Stomach smooth muscle (tissue), 2 donors: ENCODE data around the gene RB1.

ENCODE experiments used
- H3K27ac ChIP-seq: one replicate; pipeline ENCODE4 v1.7.0; 2013; ENCODE audit warnings: mild to moderate bottlenecking, low read length, inconsistent platforms
- H3K27me3 ChIP-seq, 2 donors: one replicate each; pipeline ENCODE4 v1.7.0; 2013; ENCODE audit warnings: low read length in 2 of 2; ENCODE audit not compliant: insufficient read depth in 2 of 2, control insufficient read depth in 1 of 2
- H3K36me3 ChIP-seq, 2 donors: one replicate each; pipeline ENCODE4 v1.7.0; 2013; ENCODE audit warnings: low read length in 2 of 2; ENCODE audit not compliant: control insufficient read depth in 2 of 2, insufficient read depth in 2 of 2
- H3K4me1 ChIP-seq: one replicate; pipeline ENCODE4 v1.7.0; 2013; ENCODE audit warnings: low read length; ENCODE audit not compliant: control insufficient read depth, insufficient read depth
- H3K4me3 ChIP-seq, 2 donors: one replicate each; pipeline ENCODE4 v1.7.0; 2013; ENCODE audit warnings: low read length in 2 of 2
- H3K9ac ChIP-seq, 2 donors: one replicate each; pipeline ENCODE4 v1.7.0; 2013; ENCODE audit warnings: low read length in 2 of 2, mild to moderate bottlenecking in 1 of 2
- H3K9me3 ChIP-seq, 2 donors: one replicate each; pipeline ENCODE4 v1.7.0; 2013; ENCODE audit warnings: low read length in 2 of 2; ENCODE audit not compliant: control insufficient read depth in 2 of 2
- donor health status: healthy.
- donor health status: Pancreatic carcinoma.

RB1 gene

DNA sequence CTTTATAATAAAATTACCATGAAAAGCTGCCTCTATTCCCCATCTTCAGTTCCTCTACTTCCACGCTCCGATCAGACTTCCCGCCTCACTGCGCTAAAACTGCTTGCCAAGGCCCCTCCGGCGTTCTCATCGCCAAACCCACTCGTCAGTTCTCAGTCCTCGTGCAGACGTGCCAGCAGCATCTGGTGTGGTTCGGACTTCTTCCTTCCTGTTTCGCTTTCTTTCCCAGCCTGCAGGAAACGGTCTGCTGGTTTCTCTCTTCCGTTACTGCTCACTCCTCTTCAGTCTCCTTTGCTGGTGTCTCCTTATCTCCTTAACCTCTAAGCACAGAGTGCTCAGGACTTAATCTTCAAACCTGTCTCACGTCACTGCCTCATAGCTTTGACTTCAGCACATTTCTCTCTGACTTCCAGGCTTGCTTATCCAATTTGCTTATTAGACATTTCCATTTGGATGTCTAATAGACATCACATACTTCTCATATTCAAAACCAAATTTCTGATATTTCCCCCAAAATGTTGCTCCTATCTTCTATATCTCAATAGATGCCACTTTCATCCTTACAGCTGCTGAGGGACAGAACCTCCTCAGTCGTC lies 189.0 kb downstream of the RB1 start:
- peaks cover 0 to 2% of the 10 kb centered on the region in 2 donors for H3K36me3 ChIP-seq
- H3K9me3 ChIP-seq, result no peaks in the 10 kb centered on the region
- peak overlapping the region; percentile 25 for H3K27ac ChIP-seq
- peaks cover 2% of the 10 kb centered on the region for H3K4me1 ChIP-seq
- no peaks in the 10 kb centered on the region for H3K27me3 ChIP-seq
- peak overlapping the region in 1 of 2 donors; percentile 47 for H3K4me3 ChIP-seq
- H3K9ac ChIP-seq, result no peak overlapping the region

DNA sequence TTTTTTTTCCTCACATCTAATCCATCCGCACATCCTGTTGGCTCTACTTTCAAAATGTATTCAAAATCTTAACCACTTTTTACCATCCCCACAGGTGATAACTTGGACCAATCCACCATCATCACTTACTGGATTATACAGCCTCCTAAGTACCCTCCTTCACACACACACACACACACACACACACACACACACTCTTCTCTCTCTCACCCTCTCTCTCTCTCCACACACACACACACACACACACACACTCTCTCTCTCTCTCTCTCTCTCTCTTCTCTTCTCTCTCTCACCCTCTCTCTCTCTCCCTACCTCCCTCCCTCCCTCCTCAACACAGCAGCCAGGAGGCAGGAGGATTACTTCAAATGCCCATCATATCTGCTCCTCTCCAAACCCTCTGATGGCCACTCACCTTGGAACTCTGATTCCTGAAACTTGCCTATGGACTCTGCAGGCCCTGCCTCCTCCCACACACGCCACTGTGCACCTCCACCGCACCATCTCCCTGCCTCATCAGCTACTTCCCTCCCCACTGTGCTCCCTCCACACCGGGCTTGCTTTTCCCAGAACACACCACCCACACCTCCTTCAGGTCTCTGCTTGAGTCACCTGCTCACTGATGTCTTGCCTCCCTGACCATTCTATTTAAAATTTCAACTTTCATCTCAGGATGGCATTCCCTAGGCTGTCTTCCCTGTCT lies 189.7 kb downstream of the RB1 start:
- H3K9ac ChIP-seq, result no peak overlapping the region

DNA sequence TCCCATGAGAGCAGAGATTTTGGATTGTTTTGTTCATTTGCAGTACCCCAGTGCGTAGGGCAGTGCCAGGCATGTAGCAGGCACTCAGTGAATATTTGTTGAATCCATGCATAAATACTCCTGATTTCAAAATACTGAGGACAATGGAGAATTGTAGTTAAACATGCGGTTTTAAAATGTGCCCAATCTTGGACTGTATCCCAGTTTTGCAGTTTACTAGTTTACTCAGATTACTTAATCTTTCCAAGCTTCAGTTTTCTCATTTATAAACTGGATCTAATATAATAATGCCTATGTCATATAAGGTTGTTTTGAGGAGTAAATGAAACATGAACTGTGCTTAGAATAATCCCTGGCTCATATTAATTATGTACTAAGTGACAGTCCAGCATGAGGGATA lies 190.3 kb downstream of the RB1 start:
- H3K9ac ChIP-seq, result no peak overlapping the region

More for the DNA sequence above, 189.7 kb downstream of the RB1 start:
- peak overlapping the region in 1 of 2 donors; percentile 47 for H3K4me3 ChIP-seq
- H3K9me3 ChIP-seq, result no peaks in the 10 kb centered on the region
- H3K27me3 ChIP-seq, result no peaks in the 10 kb centered on the region
- H3K4me1 ChIP-seq, result peaks cover 2% of the 10 kb centered on the region
- H3K27ac ChIP-seq, result no peak overlapping the region
- peaks cover 0 to 2% of the 10 kb centered on the region in 2 donors for H3K36me3 ChIP-seq

DNA sequence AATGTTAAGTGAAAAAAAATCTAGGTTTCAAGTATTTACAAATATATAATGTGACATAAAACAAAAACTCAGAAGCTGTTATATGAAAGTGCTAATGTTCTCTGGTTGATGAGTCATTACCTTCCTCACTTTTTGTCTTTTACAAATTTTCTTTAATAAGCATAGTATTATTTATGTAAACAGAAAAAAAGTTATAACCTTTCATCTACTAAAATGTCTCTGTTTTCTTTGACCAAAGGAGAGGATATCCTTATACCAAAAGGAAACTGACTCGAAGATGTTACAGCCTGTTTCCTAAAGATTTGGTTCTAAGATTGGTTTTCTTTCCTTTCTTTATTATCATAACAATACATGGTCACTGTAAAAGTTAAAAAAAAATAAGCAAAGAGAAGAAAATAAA lies 191.3 kb downstream of the RB1 start:
- H3K27me3 ChIP-seq, result no peaks in the 10 kb centered on the region
- no peak overlapping the region for H3K4me3 ChIP-seq
- no peak overlapping the region for H3K27ac ChIP-seq
- H3K36me3 ChIP-seq, result peaks cover 6% of the 10 kb centered on the region in 2 donors
- peaks cover 2% of the 10 kb centered on the region for H3K4me1 ChIP-seq
- no peaks in the 10 kb centered on the region for H3K9me3 ChIP-seq
- no peak overlapping the region for H3K9ac ChIP-seq

More for the DNA sequence above, 190.3 kb downstream of the RB1 start:
- Histone ChIP-seq H3K4me1 (peaks cover 2% of the 10 kb centered on the region), H3K4me3 (no peak overlapping the region), H3K9me3 (no peaks in the 10 kb centered on the region), H3K27me3 (no peaks in the 10 kb centered on the region), H3K36me3 (no peaks in the 10 kb centered on the region), H3K27ac (no peak overlapping the region)

DNA sequence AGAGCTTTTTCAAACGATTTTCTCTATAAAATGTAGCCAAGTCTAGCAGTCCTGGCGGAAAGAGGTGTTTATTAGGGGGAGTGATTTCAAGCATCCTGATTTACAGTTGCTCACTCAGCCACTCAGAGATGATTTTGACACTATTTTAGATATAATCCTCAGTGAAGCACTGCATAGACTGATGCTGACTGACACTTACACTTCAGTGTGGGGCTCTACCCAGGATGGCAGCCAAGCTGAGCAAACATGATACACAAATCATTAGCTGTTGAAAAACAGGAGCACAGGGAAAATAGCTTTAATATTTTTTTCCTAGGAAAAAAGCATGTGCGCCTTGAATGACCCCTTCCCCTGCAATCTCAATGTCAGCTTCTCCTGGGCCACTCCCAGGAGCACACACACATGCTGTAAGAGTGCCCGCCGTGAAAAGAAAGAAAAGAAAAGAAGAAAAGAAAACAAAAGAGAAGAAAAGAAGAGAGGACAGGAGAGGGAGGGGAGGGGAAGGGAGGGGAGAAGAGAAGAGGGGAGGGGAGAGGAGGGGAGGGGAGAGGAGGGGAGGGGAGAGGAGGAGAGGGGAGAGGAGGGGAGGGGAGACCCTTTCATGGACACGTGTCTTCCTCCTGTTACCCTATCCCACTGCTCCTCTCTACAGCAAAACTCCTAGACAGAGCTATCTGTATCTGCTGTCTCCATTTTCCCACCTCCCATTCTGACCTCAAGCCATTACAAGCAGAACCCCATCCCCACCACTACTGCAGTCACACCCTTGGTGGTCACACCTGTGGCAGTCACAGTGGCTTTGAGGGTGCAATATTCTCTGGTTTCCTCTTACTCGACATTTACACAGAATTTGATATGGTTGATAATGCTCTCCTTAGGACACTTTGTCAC lies 193.0 kb downstream of the RB1 start:
- Histone ChIP-seq H3K36me3 (peaks cover 9 to 11% of the 10 kb centered on the region in 2 donors), H3K9ac (no peak overlapping the region), H3K27me3 (no peaks in the 10 kb centered on the region), H3K4me3 (no peak overlapping the region), H3K27ac (no peak overlapping the region), H3K4me1 (peaks cover 2% of the 10 kb centered on the region), H3K9me3 (no peaks in the 10 kb centered on the region)

DNA sequence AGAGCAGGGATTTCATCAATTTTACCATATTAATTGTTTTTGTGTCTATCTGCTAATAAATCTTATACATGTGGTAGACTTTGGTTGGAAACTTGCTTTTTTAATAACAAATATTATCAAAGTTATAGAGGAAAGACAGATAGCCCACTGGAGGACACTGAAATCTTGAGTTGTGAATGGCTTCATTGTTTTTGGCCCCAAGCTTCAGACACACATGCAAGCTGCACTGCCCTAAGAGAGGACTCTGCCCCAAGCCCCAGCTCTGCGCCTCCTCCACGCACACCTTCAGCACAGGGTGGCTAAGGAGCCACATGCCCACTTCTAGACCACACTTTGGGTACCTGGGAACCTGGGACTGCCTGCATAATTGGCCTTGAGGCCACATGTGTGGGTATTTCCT lies 194.1 kb downstream of the RB1 start:
- Histone ChIP-seq H3K9me3 (no peaks in the 10 kb centered on the region), H3K27me3 (no peaks in the 10 kb centered on the region), H3K4me3 (no peak overlapping the region), H3K9ac (no peak overlapping the region), H3K4me1 (no peaks in the 10 kb centered on the region), H3K36me3 (peaks cover 11 to 12% of the 10 kb centered on the region in 2 donors), H3K27ac (no peak overlapping the region)

DNA sequence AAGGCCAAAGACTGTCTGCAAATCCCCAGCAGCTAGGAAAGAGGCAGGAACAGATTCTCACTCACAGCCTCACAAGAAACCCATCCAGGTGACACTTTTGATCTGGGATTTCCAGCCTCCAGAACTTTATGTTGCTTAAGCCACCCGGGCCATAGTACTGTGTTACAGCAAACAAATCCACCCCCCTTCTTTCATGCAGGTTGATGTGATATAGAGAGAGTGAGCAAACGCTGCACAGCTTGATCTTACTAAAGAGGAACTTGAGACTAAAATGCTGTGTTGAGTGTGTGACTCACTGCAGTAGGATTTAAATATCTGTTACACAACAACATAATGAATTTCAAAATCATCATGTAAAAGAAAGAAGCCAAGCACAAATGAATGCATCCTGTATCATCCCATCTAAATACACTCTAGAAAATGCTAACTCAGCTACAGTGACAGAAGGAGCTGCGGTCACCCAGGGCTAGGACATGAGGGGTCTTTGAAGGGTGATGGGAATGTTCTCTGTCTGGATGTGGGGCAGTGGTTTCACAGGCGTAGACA lies 197.2 kb downstream of the RB1 start:
- H3K27ac ChIP-seq, result no peak overlapping the region
- no peaks in the 10 kb centered on the region for H3K27me3 ChIP-seq
- no peak overlapping the region for H3K9ac ChIP-seq
- H3K9me3 ChIP-seq, result no peaks in the 10 kb centered on the region
- no peak overlapping the region for H3K4me3 ChIP-seq
- H3K4me1 ChIP-seq, result no peaks in the 10 kb centered on the region
- peaks cover 11 to 12% of the 10 kb centered on the region in 2 donors for H3K36me3 ChIP-seq

DNA sequence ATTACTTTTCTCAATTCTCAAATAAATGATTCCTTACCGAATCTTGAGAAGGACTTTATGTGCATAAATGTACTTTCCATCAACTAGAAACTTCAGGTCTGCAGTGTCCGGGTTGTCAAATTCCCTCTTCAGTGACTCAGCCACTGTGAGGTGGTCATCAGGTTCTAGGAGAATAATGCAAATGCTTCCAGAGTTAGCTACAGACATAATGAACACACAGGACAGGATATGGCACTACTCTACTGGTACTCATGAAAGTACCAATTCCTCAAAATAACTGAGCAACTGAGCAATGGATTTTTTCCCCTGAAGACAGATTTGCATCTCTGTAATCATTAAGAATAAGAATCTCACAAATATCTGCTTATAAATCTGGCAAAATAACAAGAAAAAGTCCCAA lies 198.2 kb downstream of the RB1 start:
- Histone ChIP-seq H3K9me3 (no peaks in the 10 kb centered on the region), H3K4me1 (peaks cover 2% of the 10 kb centered on the region), H3K27me3 (no peaks in the 10 kb centered on the region), H3K9ac (no peak overlapping the region), H3K27ac (no peak overlapping the region), H3K36me3 (peaks cover 11 to 12% of the 10 kb centered on the region in 2 donors), H3K4me3 (no peak overlapping the region)

DNA sequence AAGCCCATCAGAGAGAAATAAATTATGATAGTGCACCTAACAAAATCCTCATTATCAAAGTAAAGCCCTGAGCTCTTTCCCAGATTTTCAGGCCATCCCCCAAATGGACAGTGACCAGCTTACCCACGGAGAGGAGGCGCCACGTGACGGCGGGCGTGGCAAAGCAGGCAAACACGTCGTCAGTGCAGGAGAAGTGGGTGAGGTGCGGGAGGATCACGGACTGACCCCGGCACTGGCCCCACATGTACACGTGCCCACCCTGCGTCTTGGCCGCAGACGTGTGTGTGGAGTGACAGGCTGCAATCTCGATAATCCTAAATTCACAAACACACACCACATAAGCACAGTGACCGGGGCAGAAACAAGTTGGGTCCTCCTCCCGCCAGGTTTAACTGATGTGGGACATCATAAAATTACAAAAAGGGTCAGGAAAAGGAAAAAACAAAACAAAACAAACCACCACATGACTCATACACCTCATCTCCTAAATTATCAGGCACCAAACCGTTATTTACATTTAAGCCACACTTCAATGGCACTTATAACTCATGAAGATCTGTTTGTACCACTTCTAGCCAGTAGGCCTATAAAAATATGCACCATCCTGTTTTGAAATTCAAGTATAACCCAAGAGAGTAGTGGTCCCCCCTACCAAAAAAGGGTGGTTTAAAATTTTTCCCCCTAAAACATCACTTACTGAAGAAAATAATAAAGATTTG lies 199.2 kb downstream of the RB1 start:
- Histone ChIP-seq H3K9ac (no peak overlapping the region), H3K4me1 (peaks cover 2% of the 10 kb centered on the region), H3K27me3 (no peaks in the 10 kb centered on the region), H3K27ac (no peak overlapping the region), H3K36me3 (peaks cover 11 to 12% of the 10 kb centered on the region in 2 donors), H3K9me3 (no peaks in the 10 kb centered on the region), H3K4me3 (no peak overlapping the region)

DNA sequence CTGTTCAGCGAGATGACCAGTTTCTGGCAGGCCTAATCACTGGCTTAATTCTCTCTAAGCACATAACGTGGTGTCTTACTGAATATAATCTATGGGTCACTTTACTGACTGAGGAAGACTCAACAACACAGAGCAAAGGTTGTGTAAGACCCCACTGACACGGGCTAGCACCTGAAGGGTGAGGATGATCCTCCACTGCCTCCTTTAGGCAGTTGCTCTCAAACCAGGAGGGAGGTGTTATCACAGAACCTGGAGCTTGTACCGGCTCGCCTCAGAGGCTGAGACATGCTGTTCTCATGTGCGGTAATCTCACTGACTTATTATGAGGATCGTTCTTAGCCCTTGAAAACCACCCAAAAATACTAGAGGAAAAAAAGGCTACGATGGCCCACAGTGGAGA lies 201.1 kb downstream of the RB1 start:
- Histone ChIP-seq H3K27ac (no peak overlapping the region), H3K9ac (no peak overlapping the region), H3K36me3 (peaks cover 6 to 7% of the 10 kb centered on the region in 2 donors), H3K9me3 (no peaks in the 10 kb centered on the region), H3K27me3 (no peaks in the 10 kb centered on the region), H3K4me3 (no peak overlapping the region), H3K4me1 (peaks cover 2% of the 10 kb centered on the region)
